Thyroid gland (tissue), 4 donors: ENCODE measurements around the gene ELP5. TPM values are rescaled to one million over a fixed set of nuclear protein-coding genes. Genes with fewer than 3 reads are reported as not detected.

ENCODE experiments used
- DNase-seq, 2 donors: peaks; one replicate each; pipeline ENCODE4 v3.0.0-alpha.2; 2019
- H3K27ac ChIP-seq, 3 donors: fragments of 200-600 bp; sonication (generic); 1 replicate in 2 of 3; 2 replicates in 1 of 3; pipeline ENCODE4 v1.5.1; 2016 to 2019; ENCODE audit warnings: mild to moderate bottlenecking in 1 of 3, moderate library complexity in 1 of 3
- H3K27me3 ChIP-seq: fragments of 200-600 bp; sonication (generic); one replicate; pipeline ENCODE4 v1.5.1; 2019
- H3K36me3 ChIP-seq, 2 donors: fragments of 200-600 bp; sonication (generic); one replicate each; pipeline ENCODE4 v1.5.1; 2016 to 2019
- H3K4me1 ChIP-seq, 2 donors: fragments of 200-600 bp; sonication (generic); one replicate each; pipeline ENCODE4 v1.5.1; 2017 to 2019
- H3K4me3 ChIP-seq, 3 donors: fragments of 200-600 bp; sonication (generic); replicated peaks in 1 of 3; 1 replicate in 2 of 3; 2 replicates in 1 of 3; pipeline ENCODE4 v1.5.1; 2016; ENCODE audit warnings: mild to moderate bottlenecking in 1 of 3
- H3K9me3 ChIP-seq: fragments of 200-600 bp; sonication (generic); one replicate; pipeline ENCODE4 v1.5.1; 2017
- CTCF ChIP-seq, 6 experiments: fragments of 200-600 bp in 3 of 6; fragments of 450-650 bp in 3 of 6; sonication (generic) in 3 of 6; IDR thresholded peaks; one replicate each; pipeline ENCODE4 v1.5.1; 2016 to 2019; ENCODE audit warnings: antibody characterized with exemption in 6 of 6, mild to moderate bottlenecking in 2 of 6, inconsistent platforms in 1 of 6, moderate library complexity in 1 of 6
- POLR2A ChIP-seq, 2 donors: fragments of 450-650 bp; IDR thresholded peaks; one replicate each; pipeline ENCODE4 v1.6.1; 2017; ENCODE audit warnings: antibody characterized with exemption in 2 of 2, mild to moderate bottlenecking in 2 of 2, moderate library complexity in 1 of 2
- WGBS, 2 donors: methylation state at CpG; one replicate each; pipeline ENCODE4 v1.1.5; 2017; 5-methylcytosine and 5-hydroxymethylcytosine counted together
- intact Hi-C: fragments of 100-400 bp; cut with DNase I; formaldehyde crosslinking; loops from one replicate; pipeline ENCODE4 v1.15.1; 2023
- total RNA-seq, 4 donors: library from RNA; depleted of rRNA; stranded (reverse); fragments of >200 nt; gene quantifications; one replicate each; pipeline ENCODE4 v1.2.3, GENCODE V29; 2016

The ELP5 gene
- total RNA-seq, 4 donors from 2014 or later = 27.4 to 49.0 (median 33.0) TPM

DNA sequence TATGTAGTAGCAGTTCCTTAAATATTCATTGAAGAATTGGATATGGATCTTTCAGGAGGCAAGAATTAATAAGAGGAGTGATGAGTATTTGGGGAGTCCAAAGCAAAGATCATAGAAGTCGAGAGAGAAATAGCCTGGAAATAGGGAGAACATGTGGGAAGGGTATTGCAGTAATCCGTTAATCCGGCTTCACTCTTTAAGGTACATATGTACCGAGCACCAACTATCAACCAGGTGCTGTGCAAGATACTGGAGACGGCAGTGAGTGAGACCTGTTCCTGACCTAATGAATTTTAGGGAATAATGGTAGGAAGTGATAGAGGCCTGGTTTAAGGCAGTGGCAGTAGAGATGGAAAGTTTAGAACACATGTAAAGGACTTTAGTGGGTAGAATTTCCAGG lies 1.1 kb downstream of the ELP5 start:
- Histone ChIP-seq H3K36me3 (peaks cover 14 to 26% of the 10 kb centered on the region in 2 donors), H3K4me1 (peaks cover 20 to 32% of the 10 kb centered on the region in 2 donors), H3K9me3 (no peaks in the 10 kb centered on the region), H3K27ac (peak overlapping the region; percentile 98 to 100 (median 98)), H3K27me3 (no peaks in the 10 kb centered on the region), H3K4me3 (peak overlapping the region in 1 of 3 donors; percentile 98)
- no peak for TF ChIP-seq CTCF (IDR thresholded peaks at IDR 0.05)
- TF ChIP-seq POLR2A (IDR thresholded peaks at IDR 0.05) = no peak
- WGBS, 2 donors = 73 to 75% methylated on average over 5 of the region's 5 CpGs
- DNase-seq = no peak
- intact Hi-C loops = no loop called here

- Histone ChIP-seq H3K4me3 (no peak overlapping the region), H3K4me1 (peaks cover 20 to 30% of the 10 kb centered on the region in 2 donors), H3K36me3 (peaks cover 21 to 33% of the 10 kb centered on the region in 2 donors), H3K27ac (no peak overlapping the region), H3K27me3 (no peaks in the 10 kb centered on the region), H3K9me3 (no peaks in the 10 kb centered on the region)
- TF ChIP-seq CTCF (IDR thresholded peaks at IDR 0.05) = no peak
- TF ChIP-seq POLR2A (IDR thresholded peaks at IDR 0.05) = no peak
- WGBS, 2 donors = 92 to 94% methylated on average over 4 of the region's 4 CpGs
- DNase-seq = no peak
- intact Hi-C loops = no loop called here
Measured at GRCh38 chr17:7254511-7254910, 2.5 kb downstream of the ELP5 start.

GRCh38 chr17:7256766-7257456 lies 4.9 kb downstream of the ELP5 start:
- DNase-seq = no peak
- WGBS, 2 donors = 87 to 93% methylated on average over 8 of the region's 8 CpGs
- intact Hi-C loops = no loop called here
- Histone ChIP-seq H3K9me3 (no peaks in the 10 kb centered on the region), H3K27me3 (no peaks in the 10 kb centered on the region), H3K27ac (no peak overlapping the region), H3K4me1 (peaks cover 19 to 33% of the 10 kb centered on the region in 2 donors), H3K36me3 (peaks cover 21 to 33% of the 10 kb centered on the region in 2 donors), H3K4me3 (no peak overlapping the region)
- no peak for TF ChIP-seq CTCF (IDR thresholded peaks at IDR 0.05)
- TF ChIP-seq POLR2A (IDR thresholded peaks at IDR 0.05) = no peak

GRCh38 chr17:7258731-7259554 lies 6.9 kb downstream of the ELP5 start:
- Histone ChIP-seq H3K4me1 (peaks cover 9 to 28% of the 10 kb centered on the region in 2 donors), H3K9me3 (no peaks in the 10 kb centered on the region), H3K36me3 (peaks cover 21 to 33% of the 10 kb centered on the region in 2 donors), H3K4me3 (no peak overlapping the region), H3K27me3 (no peaks in the 10 kb centered on the region), H3K27ac (no peak overlapping the region)
- WGBS, 2 donors = 90 to 91% methylated on average over 7 of the region's 7 CpGs
- TF ChIP-seq CTCF (IDR thresholded peaks at IDR 0.05) (no peak), POLR2A (IDR thresholded peaks at IDR 0.05) (no peak)
- intact Hi-C loops = no loop called here
- DNase-seq = peak in 1 of 2 donors; percentile 30

DNA sequence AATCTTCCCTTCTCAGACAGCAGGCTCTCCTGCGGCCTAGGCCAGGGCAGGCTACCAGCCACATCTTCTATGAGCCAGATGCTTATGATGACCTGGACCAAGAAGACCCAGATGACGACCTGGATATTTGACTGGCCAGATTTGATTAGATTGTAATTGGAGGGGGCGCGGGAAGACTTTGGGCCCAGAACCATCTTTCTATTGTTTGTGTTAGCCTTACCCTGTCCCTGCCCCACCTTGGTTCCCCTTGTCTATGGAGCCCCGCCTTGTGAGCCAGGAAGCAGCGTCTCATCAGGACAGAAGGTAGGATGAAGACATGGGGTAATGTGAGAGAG lies 7.5 kb downstream of the ELP5 start:
- TF ChIP-seq CTCF (IDR thresholded peaks at IDR 0.05) (no peak), POLR2A (IDR thresholded peaks at IDR 0.05) (no peak)
- WGBS, 2 donors = 97 to 98% methylated on average over 6 of the region's 6 CpGs
- Histone ChIP-seq H3K27ac (no peak overlapping the region), H3K4me3 (no peak overlapping the region), H3K9me3 (no peaks in the 10 kb centered on the region), H3K27me3 (no peaks in the 10 kb centered on the region), H3K36me3 (peaks cover 21 to 28% of the 10 kb centered on the region in 2 donors), H3K4me1 (peaks cover 9 to 28% of the 10 kb centered on the region in 2 donors)
- intact Hi-C loops = no loop called here
- DNase-seq = no peak
